CD14-positive monocyte (primary cell): Measurements from ENCODE around the gene JAK1. TPM values are rescaled to one million over a fixed set of nuclear protein-coding genes. Genes with fewer than 3 reads are reported as not detected.

Experiments
- DNase-seq, 3 donors: peaks; one replicate each; pipeline ENCODE4 v3.0.0-alpha.2; 2011 to 2022
- H2AFZ ChIP-seq: 2 replicates; pipeline ENCODE4 v1.6.0; 2012; ENCODE audit warnings: mild to moderate bottlenecking, low read depth, low read length, inconsistent platforms; ENCODE audit not compliant: insufficient read depth, poor library complexity, severe bottlenecking
- H3K27ac ChIP-seq, 2 donors: 1 replicate in 1 of 2; 2 replicates in 1 of 2; pipeline ENCODE4 v1.5.1; 2012 to 2013; ENCODE audit warnings: low read length in 2 of 2, control low read depth in 1 of 2, inconsistent platforms in 1 of 2, low read depth in 1 of 2, mild to moderate bottlenecking in 1 of 2
- H3K27me3 ChIP-seq, 2 donors: one replicate each; pipeline versions ENCODE4 v1.6.0 to v1.6.1; 2011 to 2013; ENCODE audit warnings: low read length in 2 of 2; ENCODE audit not compliant: control insufficient read depth in 2 of 2, insufficient read depth in 2 of 2
- H3K36me3 ChIP-seq, 2 donors: replicated peaks in 1 of 2; 1 replicate in 1 of 2; 2 replicates in 1 of 2; pipeline versions ENCODE4 v1.5.1 to v1.6.1; 2012 to 2013; ENCODE audit warnings: low read length in 2 of 2, control low read depth in 1 of 2, inconsistent platforms in 1 of 2, mild to moderate bottlenecking in 1 of 2; ENCODE audit not compliant: insufficient read depth in 2 of 2, control insufficient read depth in 1 of 2
- H3K4me1 ChIP-seq, 2 donors: 1 replicate in 1 of 2; 2 replicates in 1 of 2; pipeline versions ENCODE4 v1.5.1 to v1.6.1; 2012 to 2013; ENCODE audit warnings: low read length in 2 of 2, control low read depth in 1 of 2, inconsistent platforms in 1 of 2, mild to moderate bottlenecking in 1 of 2, moderate library complexity in 1 of 2; ENCODE audit not compliant: insufficient read depth in 2 of 2, control insufficient read depth in 1 of 2
- H3K4me2 ChIP-seq: replicated peaks from 2 replicates; pipeline ENCODE3; 2012; ENCODE audit warnings: low read length, moderate library complexity, mild to moderate bottlenecking; ENCODE audit not compliant: poor library complexity, severe bottlenecking; ENCODE audit errors: extremely low read depth
- H3K4me3 ChIP-seq, 3 experiments: fragments of 200-600 bp in 1 of 3; sonication (generic) in 1 of 3; replicated peaks in 1 of 3; 1 replicate in 2 of 3; 2 replicates in 1 of 3; pipeline ENCODE4 v1.5.1; 2011 to 2013; ENCODE audit warnings: low read length in 3 of 3, mild to moderate bottlenecking in 3 of 3, control low read depth in 2 of 3, low read depth in 2 of 3, inconsistent platforms in 1 of 3, moderate library complexity in 1 of 3
- H3K79me2 ChIP-seq: 2 replicates; pipeline ENCODE4 v1.6.0; 2012; ENCODE audit warnings: mild to moderate bottlenecking, control low read depth, inconsistent platforms, low read length, moderate library complexity; ENCODE audit not compliant: insufficient read depth
- H3K9ac ChIP-seq: 2 replicates; pipeline ENCODE4 v1.6.0; 2017; ENCODE audit warnings: low read length, mild to moderate bottlenecking; ENCODE audit not compliant: insufficient read depth, poor library complexity, severe bottlenecking
- H3K9me3 ChIP-seq, 2 donors: replicated peaks in 1 of 2; 1 replicate in 1 of 2; 2 replicates in 1 of 2; pipeline versions ENCODE4 v1.5.1 to v1.6.1; 2012 to 2013; ENCODE audit warnings: low read length in 2 of 2, control low read depth in 1 of 2; ENCODE audit not compliant: control insufficient read depth in 1 of 2, insufficient read depth in 1 of 2
- H4K20me1 ChIP-seq: 2 replicates; pipeline ENCODE4 v1.6.0; 2012; ENCODE audit warnings: mild to moderate bottlenecking, low read length, control low read depth, moderate library complexity; ENCODE audit not compliant: insufficient read depth
- H3K27ac Mint-ChIP-seq, 7 donors: one replicate each; pipeline ENCODE4 v1.8.0; 2020; ENCODE audit warnings: mild to moderate bottlenecking in 7 of 7, mixed read lengths in 7 of 7, moderate library complexity in 6 of 7, inconsistent platforms in 2 of 7
- H3K27me3 Mint-ChIP-seq, 3 donors: one replicate each; pipeline ENCODE4 v1.8.0; 2021 to 2022; ENCODE audit warnings: low read depth in 3 of 3, mild to moderate bottlenecking in 3 of 3, mixed read lengths in 3 of 3, moderate library complexity in 3 of 3, inconsistent platforms in 1 of 3
- H3K36me3 Mint-ChIP-seq, 2 donors: one replicate each; pipeline ENCODE4 v1.8.0; 2020; ENCODE audit warnings: mixed read lengths in 2 of 2, inconsistent platforms in 1 of 2, mild to moderate bottlenecking in 1 of 2
- H3K4me1 Mint-ChIP-seq: one replicate; pipeline ENCODE4 v1.8.0; 2020; ENCODE audit warnings: mild to moderate bottlenecking, mixed read lengths
- H3K4me3 Mint-ChIP-seq, 2 donors: one replicate each; pipeline ENCODE4 v1.8.0; 2020; ENCODE audit warnings: mild to moderate bottlenecking in 2 of 2, mixed read lengths in 2 of 2, moderate library complexity in 1 of 2
- H3K9me3 Mint-ChIP-seq, 7 donors: one replicate each; pipeline ENCODE4 v1.8.0; 2020 to 2022; ENCODE audit warnings: mixed read lengths in 7 of 7, mild to moderate bottlenecking in 6 of 7, moderate library complexity in 6 of 7, inconsistent platforms in 2 of 7
- CTCF ChIP-seq: fragments of 200-600 bp; IDR thresholded peaks from one replicate; pipeline ENCODE4 v1.8.0; 2022; ENCODE audit warnings: antibody characterized with exemption, mild to moderate bottlenecking
- WGBS: methylation state at CpG from one replicate; pipeline ENCODE4 v1.1.5; 2013; ENCODE audit warnings: missing lambda C conversion rate; ENCODE audit not compliant: insufficient coverage; 5-methylcytosine and 5-hydroxymethylcytosine counted together
- intact Hi-C, 2 donors: fragments of 100-400 bp; cut with micrococcal nuclease; formaldehyde crosslinking; loops; one replicate each; pipeline versions ENCODE4 v1.15.0 to v1.15.1; 2023
- polyA plus RNA-seq, 3 donors: library from polyadenylated mRNA; depleted of rRNA in 1 of 3; unstranded in 2 of 3; stranded (reverse) in 1 of 3; fragments of 300-500 nt in 2 of 3; fragments of >200 nt in 1 of 3; fragmentation: Illumina TruSeq in 2 of 3; gene quantifications; 1 replicate in 2 of 3; 2 replicates in 1 of 3; pipeline ENCODE4 v1.2.3, GENCODE V29; 2012 to 2021

The JAK1 gene
- polyA plus RNA-seq, 3 donors, result 43.1 to 76.2 (median 72.6) TPM

GRCh38 chr1:64917907-64918306 lies 48.4 kb downstream of the JAK1 start:
- no peak overlapping the region for H2AFZ ChIP-seq
- H4K20me1 ChIP-seq, result peaks cover 98% of the 10 kb centered on the region
- peaks cover 97% of the 10 kb centered on the region for H3K79me2 ChIP-seq
- intact Hi-C loops, result loop anchor here in 1 of 2 donors (10.0 kb wide), 1 partner anchor 47 kb away; the partner anchor contains the start of gene JAK1
- H3K9ac ChIP-seq, result no peak overlapping the region
- H3K27me3 ChIP-seq, result no peaks in the 10 kb centered on the region
- TF ChIP-seq CTCF, result no peak
- peaks cover 3 to 4% of the 10 kb centered on the region in 2 donors for H3K36me3 Mint-ChIP-seq
- H3K4me1 Mint-ChIP-seq, result peaks cover 49% of the 10 kb centered on the region
- H3K27ac ChIP-seq, result peak overlapping the region in 1 of 2 donors; percentile 57
- H3K9me3 Mint-ChIP-seq, result peaks cover 0 to 3% (median 0%) of the 10 kb centered on the region in 7 donors
- peak overlapping the region in 6 of 7 donors; percentile 56 to 86 (median 64) for H3K27ac Mint-ChIP-seq
- peaks cover 0 to 2% (median 0%) of the 10 kb centered on the region in 3 donors for H3K27me3 Mint-ChIP-seq
- DNase-seq, result peak in 1 of 3 donors; percentile 30
- peaks cover 21 to 24% of the 10 kb centered on the region in 2 donors for H3K4me1 ChIP-seq
- H3K9me3 ChIP-seq, result no peaks in the 10 kb centered on the region
- H3K4me3 Mint-ChIP-seq, result no peak overlapping the region
- H3K4me3 ChIP-seq, result no peak overlapping the region
- H3K4me2 ChIP-seq, result no peak overlapping the region
- H3K36me3 ChIP-seq, result no peaks in the 10 kb centered on the region

DNA sequence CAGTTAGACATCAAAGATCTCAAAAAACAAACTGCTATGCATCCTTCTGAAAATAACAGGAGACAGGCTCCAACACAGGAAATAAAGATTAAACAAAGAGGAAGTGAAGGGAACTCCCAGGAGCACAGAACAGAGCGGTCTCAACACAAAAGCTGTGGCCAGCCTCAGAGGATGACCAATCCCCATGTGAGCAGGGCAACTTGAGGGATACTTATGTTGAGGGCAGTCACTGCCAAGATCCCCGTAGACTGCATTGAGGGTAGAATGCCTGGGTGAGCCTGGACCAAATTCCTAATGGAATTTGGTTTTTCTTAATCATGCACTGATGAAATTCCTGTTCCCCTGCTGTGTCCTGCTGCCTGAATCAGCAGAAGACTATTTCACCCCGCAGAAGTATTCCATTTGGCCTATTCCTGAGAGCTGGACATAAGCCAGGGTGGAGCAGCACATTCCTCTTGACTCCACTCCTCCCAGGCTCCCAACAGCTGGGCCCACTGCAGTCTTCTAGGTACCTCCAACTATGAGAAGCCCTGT lies 49.0 kb downstream of the JAK1 start:
- peaks cover 98% of the 10 kb centered on the region for H4K20me1 ChIP-seq
- no peak overlapping the region for H3K4me3 ChIP-seq
- peaks cover 21 to 27% of the 10 kb centered on the region in 2 donors for H3K4me1 ChIP-seq
- Mint-ChIP-seq H3K36me3 (peaks cover 3 to 4% of the 10 kb centered on the region in 2 donors), H3K27ac (peak overlapping the region in 6 of 7 donors; percentile 58 to 86 (median 65)), H3K27me3 (peaks cover 0 to 2% (median 0%) of the 10 kb centered on the region in 3 donors), H3K4me3 (no peak overlapping the region), H3K9me3 (peaks cover 0 to 3% (median 0%) of the 10 kb centered on the region in 7 donors), H3K4me1 (peaks cover 49% of the 10 kb centered on the region)
- peaks cover 97% of the 10 kb centered on the region for H3K79me2 ChIP-seq
- intact Hi-C loops, result loop anchor here in 1 of 2 donors (10.0 kb wide), 1 partner anchor 47 kb away; the partner anchor contains the start of gene JAK1
- H2AFZ ChIP-seq, result no peak overlapping the region
- peak overlapping the region in 1 of 2 donors; percentile 57 for H3K27ac ChIP-seq
- H3K9me3 ChIP-seq, result no peaks in the 10 kb centered on the region
- no peak for TF ChIP-seq CTCF
- 46% methylated on average over 3 of the region's 3 CpGs for WGBS
- no peaks in the 10 kb centered on the region for H3K27me3 ChIP-seq
- no peaks in the 10 kb centered on the region for H3K36me3 ChIP-seq
- H3K4me2 ChIP-seq, result peak overlapping the region; percentile 14
- H3K9ac ChIP-seq, result no peak overlapping the region
- DNase-seq, result peak; percentile 80 to 96 (median 86)
